ENCODE data around the gene RPL26.
"Not testable (repeated sequence)": the region's sequence is repeated elsewhere in the genome, so short reads cannot be mapped to it uniquely, and the experiment has no call there.

RPL26 gene

DNA sequence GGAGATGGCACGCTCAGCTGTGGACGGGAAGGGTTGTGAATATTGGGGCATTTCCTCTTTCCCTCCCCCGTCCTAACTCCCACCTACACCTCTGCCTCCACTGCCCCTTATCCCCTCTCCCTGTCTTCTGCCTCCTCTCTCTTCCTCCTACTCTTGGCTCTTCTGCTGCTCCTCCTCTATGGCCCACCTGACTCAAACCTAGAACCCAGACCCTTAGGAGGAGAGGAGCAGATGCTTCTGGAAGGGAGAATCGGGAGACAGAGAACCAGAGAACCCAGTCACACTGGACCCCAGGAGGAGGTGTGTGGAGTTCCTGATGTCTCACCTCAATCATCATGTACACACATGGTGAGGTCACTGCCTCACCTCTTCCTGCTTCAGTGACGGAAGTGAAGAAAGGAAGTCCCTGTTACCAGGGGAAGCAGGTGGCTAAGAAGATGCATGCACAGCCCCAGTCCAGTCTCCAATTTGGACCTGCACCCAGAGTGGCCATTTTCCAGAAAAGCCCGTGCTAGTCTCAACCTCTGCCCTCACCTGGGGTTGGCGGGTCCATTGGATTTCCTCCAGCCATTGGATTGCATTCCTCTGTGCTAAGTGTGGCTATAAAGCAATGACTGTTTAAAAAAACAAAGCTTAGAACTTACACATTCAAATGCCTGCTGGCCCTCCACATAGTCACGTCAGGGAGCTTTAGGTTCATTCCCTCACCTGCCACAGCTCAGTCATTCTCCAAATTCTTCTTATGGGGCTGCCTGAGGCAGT is 10.7 kb upstream of the RPL26 start:
- DNase-seq: no peak

DNA sequence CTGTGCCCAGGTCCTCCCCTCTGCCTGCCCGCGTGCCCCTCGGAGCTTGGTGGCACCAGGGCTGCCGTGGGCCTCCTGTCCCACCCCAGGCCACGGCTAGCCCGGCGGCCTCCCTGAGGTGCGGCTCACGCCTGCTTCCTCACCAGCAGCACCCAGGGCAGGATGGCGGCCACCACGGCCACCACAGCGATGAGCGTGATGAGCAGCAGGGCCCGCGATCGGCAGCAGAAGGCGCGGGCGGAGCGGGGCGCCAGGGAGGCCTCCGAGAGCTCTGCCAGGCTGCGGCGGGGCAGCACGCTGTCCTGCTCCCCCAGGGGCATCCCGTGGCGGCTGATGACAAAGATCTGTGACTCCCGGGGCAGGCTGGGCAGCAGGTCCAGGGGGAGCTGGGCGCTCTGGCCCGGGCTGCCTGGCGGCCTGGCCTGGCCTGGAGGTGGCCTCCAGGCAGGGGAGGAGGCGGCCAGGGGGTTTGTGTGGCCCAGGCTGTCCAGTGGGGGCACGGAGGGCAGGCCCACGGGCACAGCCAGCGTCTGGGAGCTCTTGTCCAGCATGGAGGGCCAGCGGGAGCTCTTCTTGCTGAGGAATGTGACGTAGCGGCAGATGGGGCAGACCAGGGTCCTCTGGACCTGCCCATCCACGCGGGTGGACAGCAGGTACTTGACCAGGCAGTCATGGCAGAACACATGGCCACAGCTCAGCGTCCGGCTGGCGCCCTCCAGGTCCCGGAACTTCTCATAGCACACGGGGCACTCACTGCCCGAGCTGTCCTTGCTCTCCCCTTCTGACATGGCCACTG is 9.9 kb upstream of the RPL26 start:
- DNase-seq: no peak

DNA sequence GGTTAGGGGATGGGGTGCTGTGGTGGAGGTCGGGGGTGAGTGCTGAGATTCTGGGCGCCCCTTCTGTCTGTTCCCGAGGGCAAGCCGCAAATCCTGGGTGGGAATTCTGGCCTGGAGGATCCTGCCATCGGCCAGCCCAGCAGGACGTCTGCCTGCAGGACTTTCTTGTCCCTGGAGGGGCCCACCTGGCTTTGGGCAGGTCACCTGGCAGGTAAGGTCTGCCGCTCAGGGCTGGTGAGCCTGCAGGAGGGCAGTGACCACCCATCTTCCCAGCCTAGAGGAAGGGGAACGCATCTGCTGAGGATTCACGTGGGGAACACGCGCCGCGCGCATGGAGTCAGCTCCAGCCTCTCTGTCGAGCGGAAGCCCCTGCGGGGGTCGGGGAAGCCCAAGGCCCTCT is 9.3 kb upstream of the RPL26 start:
- no peak for DNase-seq

DNA sequence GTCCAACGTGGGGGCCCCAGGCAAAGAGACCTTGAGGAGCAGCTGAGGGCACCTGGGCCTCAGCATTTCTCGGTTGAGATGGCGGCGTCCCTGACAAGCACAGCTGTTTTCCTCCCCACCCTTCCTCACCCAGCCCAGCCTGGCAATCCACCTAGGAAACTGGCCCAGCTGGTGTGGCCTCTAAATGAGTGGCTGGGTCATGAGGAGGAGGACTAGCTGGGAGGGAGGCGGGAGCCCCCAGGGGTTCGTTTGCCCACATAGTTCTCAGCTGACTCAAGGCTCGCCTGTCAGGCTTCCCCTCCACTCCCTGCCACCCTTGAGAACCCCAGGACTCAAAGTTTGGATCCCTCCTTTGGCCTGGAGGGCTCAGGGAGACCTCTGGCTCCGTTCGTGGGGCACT is 8.7 kb upstream of the RPL26 start:
- no peak for DNase-seq

DNA sequence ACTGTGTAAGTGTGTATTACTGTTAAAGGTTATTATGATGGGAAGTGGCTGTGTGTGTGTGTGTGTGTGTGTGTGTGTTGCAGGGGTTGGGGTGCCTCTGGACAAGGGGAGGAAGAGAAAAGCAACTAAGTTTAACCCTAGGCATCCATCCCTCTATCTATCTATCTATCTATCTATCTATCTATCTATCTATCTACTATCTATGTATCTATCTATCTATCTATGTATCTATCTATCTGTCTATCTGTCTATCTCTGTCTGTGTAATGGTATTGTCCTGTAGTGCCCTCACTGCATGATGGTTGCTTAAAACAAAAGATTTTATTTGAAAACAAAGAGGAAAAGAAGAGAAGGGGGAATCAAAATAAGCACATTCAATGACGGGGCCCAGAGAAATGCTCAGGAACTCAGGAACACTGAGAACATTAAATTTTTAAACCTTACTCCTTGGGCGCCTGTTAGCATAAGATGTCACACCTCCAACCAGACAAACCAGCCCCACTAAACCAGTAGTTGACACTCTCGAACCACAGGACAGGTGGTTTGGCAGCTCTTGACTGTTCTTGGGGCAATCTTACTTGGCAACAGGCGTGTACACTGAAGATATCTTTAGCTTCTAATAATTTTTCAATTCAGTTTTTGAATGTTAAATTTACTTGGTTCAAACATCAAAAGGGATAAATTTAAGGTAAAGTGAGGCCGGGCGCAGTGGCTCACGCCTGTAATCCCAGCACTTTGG is 5.1 kb upstream of the RPL26 start:
- no peak for DNase-seq

DNA sequence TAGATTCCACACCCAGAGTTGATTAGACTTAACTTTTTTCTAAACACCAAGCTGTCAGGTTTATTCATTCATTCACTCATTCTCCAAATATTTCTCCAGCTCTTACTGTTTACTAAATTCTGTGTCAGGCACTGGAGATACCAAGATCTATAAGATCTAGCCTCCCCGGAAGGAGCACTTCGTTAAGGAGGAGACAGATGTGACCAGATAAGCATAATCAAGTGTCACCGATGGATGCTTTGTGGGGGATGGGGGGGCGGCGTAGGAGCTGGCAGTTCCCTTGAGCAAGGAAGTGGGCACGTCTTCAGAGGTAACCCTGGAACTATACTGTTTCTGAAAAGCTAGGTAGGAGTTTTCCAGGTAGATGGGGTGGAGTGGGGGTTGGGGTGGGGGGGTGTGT is 3.8 kb upstream of the RPL26 start:
- no peak for DNase-seq

DNA sequence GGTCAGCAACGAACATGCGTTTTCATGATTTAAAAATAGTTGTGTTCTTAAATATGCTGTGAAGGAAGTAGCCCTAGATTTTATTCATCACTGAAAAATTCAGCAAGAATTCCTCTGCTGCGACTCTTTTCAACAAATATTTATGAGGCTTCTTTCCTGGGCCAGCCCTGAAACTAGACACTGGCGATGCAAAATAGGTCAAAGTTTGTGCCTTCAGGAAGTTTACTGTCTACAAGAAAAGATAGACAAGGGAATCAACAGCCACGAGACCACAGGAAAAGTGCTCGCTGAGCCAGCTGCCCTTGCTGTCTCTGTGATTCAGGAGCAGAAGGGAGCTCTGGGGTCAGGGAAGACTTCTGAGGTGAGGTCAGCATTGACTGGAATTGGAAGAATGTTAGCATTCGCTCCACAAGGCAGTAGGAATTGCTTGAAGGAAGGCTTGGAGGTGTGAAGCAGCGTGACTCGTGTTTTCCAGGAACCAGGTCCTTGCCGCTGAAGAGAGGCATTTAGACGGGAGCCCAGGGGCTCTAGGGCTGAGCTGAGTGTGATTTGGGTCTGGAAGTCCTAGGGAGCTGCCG is 1.9 kb upstream of the RPL26 start:
- DNase-seq: no peak

DNA sequence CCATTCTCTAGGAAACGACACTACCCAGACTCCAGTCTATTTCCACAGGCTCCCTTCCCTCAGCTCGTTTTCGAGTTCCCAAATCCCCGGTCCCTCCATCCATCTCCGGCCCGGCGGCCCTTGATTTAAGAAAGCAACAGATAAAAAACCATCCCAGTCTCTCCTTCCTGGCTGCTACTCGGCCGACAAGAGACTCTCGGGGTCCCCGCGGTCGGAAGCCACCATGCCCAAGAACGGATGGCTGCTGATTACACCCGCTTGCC is 182 bp downstream of the RPL26 start:
- no peak for DNase-seq

DNA sequence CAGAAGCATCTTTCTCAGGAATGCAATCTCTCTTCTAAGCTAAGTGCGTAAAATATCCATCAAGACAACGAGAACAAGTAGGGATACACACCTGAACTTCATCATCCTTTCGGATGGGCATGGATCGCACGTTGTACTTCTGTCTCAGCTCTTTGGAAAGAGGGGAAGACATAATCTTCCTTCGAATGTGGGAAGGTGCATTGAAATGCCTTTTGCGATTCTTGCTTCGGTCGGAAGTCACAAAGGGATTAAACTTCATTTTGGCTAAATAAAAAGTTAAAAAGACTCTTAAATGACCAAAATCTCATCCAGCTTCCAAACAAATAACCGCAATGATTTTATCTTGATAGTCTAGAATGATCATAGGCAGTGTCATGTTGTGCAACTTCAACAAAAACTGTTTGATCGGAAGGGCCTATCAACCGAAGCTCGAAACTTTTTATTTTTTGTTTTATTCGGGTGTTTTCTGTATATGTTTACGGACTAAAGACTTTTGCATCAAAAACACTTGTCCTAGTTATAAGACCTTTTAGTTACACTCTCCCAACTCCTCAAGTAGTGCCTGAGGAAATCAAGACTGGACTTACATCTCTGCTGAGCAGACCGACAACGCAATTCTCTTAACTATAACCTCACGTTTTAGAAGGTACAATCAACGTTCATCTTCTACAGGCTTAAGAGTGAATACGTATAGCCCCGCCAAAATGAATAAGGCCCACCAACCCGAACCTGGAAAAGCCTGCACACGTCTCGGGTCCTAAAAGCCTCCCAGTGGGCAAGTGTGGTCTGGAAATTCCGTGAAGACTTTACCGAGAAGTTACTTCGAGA is 727 bp downstream of the RPL26 start:
- no peak for DNase-seq

DNA sequence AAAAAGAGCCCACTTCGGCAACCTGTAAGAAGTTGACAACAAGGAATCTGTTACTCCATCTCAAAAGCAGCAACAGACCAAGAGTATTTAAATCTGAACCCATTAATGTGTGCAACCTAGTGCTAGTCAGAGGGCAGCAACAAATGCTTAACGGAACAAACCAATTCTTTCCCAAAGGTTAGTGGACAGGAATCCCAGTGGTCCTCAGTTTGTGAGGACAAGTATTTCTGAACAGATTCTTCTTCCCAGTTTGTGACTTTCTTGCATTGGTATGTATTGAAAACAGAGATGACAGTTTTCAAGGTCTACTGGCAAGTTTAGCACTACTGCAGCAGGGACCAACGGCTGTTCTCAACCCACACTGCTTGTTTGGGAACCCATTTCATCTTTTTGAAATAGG is 2.9 kb downstream of the RPL26 start:
- no peak for DNase-seq

DNA sequence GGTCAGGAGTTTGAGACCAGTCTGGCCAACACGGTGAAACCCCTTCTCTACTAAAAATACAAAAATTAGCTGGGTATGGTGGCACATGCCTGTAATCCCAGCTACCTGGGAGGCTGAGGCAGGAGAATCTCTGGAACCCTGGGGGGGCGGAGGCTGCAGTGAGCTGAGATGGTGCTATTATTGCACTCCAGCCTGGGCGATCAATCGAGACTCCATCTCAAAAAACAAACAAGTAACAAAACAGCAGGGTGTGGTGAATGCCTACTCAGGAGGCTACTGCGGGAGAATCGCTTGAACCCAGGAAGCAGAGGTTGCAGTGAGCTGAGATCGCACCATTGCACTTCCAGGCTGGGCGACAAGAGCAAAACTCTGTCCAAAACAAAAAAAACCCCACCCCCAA is 4.9 kb downstream of the RPL26 start:
- not testable (repeated sequence) for DNase-seq

DNA sequence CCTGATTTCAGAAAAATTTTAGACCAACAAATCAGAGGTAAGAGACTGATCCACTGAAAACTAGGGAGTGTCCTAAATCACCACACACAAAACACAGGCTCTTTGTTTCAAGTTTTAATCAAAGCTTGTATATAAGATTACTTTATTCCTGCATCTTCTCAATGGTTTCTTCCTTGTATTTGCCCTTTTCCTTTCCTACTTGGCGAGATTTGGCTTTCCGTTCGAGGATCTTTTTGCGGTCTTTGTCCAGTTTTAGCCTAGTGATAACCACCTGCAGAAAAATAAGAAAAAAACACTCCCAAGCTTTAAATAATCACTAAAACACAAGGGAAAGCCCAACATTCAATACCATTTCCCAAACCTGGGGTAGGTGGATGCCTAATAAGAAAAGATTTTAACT is 5.6 kb downstream of the RPL26 start:
- DNase-seq: no peak

DNA sequence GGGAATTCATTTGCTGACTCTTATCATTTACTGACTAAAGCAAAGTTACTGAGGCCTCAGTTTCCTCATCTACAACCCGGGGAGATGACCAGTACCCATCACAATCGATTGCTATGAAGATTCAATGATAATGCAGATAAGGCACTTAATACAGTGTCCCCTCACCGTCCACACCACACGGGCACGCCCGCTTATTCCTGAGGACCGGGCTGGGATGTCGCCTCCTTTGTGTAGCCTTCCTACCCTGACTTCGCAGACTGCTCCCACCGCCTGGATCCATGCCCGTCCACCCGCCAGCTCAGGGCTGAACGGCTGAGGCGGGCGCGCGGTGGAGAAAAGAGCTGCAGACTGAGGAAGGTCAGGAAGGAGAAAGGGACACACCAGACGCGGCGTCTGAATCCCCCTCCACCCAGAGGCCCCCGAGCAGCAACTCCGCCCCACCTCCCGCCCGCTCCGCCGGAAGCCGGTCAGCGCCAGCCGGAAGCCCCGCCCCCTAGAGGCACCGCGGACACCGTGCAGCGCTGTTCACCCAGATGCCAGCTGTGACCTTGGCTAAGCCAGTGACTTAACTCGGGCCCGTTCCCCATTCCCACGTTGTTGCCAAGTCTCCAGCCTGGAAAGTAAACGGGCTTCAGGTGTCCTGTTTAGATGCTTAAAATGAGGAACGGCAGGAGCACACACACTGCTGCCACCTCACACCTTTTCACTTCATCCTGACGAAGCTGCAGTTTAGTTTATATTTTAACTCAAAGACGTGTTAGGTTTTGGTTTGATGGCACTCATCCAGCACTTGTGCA is 6.5 kb downstream of the RPL26 start, which contains the start of gene KRABD2:
Gene KRABD2, minus strand, starts transcription at position 434 of the 797 bp plus-strand sequence.
- DNase-seq: peak; percentile 38 to 89

DNA sequence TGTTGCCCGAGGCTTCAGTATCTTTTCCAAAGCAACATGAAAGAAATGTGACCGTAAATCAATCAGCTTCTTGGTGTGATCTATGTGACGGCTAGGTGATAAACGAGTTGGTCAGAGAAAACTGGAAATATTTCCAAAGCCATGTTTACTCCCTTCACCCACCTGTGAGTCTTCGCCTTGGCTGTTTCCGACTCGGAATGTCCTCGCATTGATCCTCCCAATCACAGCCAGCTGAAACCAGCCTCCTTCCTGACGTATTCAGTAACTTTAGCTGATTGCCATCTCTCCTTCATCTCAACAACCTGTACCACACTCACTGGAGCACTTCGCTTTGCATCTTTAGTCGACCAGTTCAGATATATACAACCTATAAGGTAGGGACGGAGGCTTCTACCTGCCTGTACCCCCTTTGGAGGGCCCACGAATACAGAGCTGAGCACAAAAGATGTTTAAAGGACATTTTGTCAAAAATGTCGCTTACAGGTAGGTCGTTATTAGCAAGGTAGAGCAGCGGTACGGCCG is 7.2 kb downstream of the RPL26 start:
- peak in 1 of 2 experiments; percentile 4 for DNase-seq

DNA sequence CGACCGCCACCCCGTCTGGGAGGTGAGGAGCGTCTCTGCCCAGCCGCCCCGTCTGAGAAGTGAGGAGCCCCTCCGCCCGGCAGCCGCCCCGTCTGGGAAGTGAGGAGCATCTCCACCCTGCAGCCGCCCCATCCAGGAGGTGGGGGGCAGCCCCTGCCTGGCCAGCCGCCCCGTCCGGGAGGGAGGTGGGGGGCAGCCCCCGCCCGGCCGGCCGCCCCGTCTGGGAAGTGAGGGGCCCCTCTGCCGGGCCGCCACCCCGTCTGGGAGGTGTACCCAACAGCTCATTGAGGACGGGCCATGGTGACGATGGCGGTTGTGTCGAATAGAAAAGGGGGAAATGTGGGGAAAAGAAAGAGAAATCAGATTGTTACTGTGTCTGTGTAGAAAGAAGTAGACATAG is 9.1 kb downstream of the RPL26 start:
- DNase-seq: not testable (repeated sequence)

DNA sequence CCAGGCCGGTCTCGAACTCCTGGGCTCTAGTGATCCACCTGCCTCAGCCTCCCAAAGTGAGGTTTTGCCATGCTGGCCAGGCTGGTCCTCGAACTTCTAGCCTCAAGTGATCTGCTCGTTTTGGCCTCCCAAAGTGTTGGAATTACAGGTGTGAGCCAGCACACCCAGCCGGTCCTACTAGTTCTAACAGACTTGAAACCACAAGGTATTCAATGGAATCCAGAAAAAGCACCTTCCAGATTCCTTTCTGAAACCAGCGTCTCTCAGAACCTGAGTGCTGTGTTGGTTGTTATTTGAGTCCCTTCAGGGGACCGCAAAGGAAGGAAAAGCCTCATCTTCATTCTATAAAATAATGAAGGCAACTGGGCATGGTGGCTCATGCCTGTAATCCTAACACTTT is 10.6 kb downstream of the RPL26 start:
- DNase-seq: no peak

DNA sequence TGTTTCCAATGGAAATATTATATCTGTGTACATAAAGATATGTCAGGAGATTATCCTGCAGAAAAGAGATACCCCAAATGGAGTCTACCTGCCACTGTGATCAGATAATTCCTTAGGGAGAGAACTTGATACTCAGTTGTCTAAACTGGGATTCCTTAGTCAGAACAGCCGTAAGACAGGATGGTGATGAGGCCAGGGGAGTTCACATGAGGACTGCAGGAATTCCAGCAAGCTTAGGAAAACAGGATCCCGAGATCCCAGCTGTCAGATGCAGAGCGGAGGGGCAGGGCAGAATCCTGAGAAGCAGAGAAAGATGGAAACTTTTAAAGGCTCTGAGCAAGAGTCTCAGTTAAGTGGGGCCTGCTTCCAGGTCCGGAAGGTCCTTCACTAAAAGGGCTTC is 11.2 kb downstream of the RPL26 start:
- DNase-seq: no peak

DNA sequence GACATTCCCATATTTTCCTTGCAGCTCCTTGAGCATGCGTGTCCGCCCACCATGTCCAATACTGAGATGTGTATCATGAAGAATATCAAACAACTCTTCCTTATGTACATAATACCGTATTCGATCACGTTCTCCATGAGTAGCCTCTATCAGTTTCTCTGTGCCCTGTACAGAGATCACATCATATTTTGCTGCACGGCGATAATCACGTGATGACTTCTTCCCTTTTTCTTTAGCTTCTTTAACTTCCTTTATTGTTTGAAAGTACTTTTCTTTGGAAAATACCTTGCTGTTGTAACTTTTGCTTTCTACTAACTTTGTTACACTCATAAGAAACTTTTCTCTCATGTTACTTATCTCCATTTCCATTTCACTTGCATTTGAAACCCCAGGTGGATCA is 13.0 kb downstream of the RPL26 start:
- DNase-seq: no peak

DNA sequence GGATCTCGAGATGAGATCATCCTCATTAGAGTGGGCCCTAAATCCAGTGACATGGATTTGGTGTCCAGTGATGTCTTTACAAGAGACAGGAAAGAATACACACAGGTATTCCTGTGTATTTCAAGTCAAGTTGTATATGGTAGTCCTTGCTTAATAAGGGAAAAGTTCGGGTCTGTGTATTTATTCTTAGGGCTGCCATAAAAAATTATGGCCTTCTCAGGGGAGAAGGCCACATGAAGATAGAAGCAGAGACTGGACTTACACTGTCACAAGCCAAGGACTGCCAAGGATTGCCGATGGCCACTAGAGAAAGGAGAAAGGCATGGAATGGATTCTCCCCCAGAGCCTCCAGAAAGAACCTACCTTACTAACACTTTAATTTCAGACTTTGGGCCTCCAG is 14.8 kb downstream of the RPL26 start:
- no peak for DNase-seq

DNA sequence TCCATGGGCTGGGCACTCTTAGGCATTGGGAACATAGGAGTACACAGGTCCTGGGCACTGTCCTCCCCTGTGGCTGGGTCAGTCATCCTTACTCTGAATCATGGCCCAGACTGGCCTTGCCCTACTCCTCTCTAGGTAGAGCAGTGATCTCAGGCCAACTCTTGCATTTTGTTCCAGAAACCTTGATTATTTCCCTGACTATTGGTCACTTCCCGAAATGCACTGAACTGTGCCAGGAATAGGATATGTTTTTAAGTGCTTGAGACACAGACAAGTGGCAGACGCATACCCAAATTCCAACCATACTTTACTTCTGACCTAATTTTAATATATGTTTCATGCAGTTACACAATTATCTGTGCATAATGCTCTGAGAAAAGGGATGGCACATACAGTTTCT is 16.8 kb downstream of the RPL26 start:
- no peak for DNase-seq

DNA sequence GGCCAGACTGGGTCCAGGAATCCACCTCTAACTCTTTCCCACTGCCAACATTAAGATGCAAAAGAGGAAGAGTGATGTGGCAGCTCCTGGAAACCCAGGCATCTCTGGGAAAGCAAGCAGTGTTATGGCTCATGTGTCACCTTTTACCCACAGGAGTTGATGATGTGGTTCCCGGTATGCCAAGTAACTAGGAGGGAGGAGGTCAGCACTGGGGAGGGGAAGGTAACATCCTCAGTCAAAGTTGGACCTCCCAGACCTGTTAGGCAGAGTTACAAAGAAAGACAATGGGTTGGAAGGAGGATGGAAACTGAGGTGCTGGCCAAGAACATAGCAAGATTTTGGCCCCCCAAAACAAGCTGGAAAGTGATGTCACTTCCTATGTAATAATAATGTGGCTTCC is 17.9 kb downstream of the RPL26 start:
- DNase-seq: no peak

All from NCI-H526 (cell line).